GM23248 (cell line): ENCODE measurements around the gene XIRP1.

Source experiments
- EZH2 ChIP-seq: fragments of 200-600 bp; sonication (generic); IDR thresholded peaks from 2 replicates; pipeline ENCODE4 v1.6.1; 2018; ENCODE audit warnings: antibody characterized with exemption, mild to moderate bottlenecking; ENCODE audit not compliant: insufficient read depth, poor library complexity, severe bottlenecking
- EZH2phosphoT487 ChIP-seq: fragments of 200-600 bp; sonication (generic); IDR thresholded peaks from 2 replicates; pipeline ENCODE4 v1.6.1; 2018; ENCODE audit warnings: antibody characterized with exemption, moderate library complexity, mild to moderate bottlenecking, low read depth; ENCODE audit not compliant: insufficient read depth

DNA sequence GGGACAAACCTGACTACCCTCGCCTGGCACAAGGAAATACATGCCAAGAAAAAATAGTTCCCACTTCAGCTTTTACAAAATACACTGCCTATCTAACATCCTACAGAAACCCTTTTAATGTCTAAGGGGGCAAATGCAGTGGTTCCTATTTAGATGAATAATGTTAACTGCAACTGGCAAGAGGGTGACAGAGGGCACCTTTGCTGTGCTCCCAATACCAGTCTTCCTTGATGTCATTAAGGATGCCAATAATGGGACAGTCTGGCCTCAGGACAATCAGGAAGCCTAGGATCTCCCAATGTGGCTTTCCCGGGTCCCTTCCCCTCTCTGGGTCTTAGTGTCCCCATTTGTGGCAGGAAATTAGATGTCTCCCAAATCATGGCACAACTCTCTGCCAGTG, 53.0 kb downstream of the XIRP1 start:
- TF ChIP-seq EZH2 (no peak), EZH2phosphoT487 (no peak)
